HEK293 (cell line): ENCODE results near the gene CPLX3.

Experiments
- CTCF ChIA-PET: fragments of 350-600 bp; formaldehyde crosslinking; extraction: SDS; loops from one replicate; lab custom pipeline; 2021; ENCODE audit warnings: antibody characterized with exemption; lab: Yijun Ruan, JAX
- POLR2A ChIA-PET: fragments of 300-600 bp; formaldehyde crosslinking; extraction: SDS; loops from one replicate; lab custom pipeline; 2020; ENCODE audit warnings: antibody characterized with exemption, inconsistent platforms; lab: Yijun Ruan, JAX
- H3K27ac ChIP-seq: fragments of 200-500 bp; sonication (Bioruptor generic); 2 replicates; pipeline ENCODE4 v1.5.1; 2014; ENCODE audit warnings: low read depth, low read length, control low read depth, inconsistent platforms; ENCODE audit errors: extremely low read depth
- H3K36me3 ChIP-seq, 2 experiments: fragments of 200-500 bp in 1 of 2; sonication (Bioruptor generic) in 1 of 2; 1 replicate in 1 of 2; 2 replicates in 1 of 2; pipeline ENCODE4 v1.5.1; 2014 to 2017; ENCODE audit warnings: inconsistent platforms in 2 of 2, low read length in 2 of 2; ENCODE audit not compliant: control insufficient read depth in 2 of 2, insufficient read depth in 1 of 2
- H3K4me1 ChIP-seq: fragments of 200-500 bp; sonication (Bioruptor generic); 2 replicates; pipeline ENCODE4 v1.5.1; 2014; ENCODE audit warnings: mild to moderate bottlenecking, low read length, inconsistent platforms; ENCODE audit not compliant: control insufficient read depth, insufficient read depth
- H3K4me3 ChIP-seq: 2 replicates; pipeline ENCODE4 v1.5.1; 2011; ENCODE audit warnings: low read depth, mild to moderate bottlenecking, control low read depth, low read length, moderate library complexity
- H3K9me3 ChIP-seq: fragments of 200-500 bp; sonication (Bioruptor generic); 2 replicates; pipeline ENCODE4 v1.5.1; 2014; ENCODE audit warnings: low read depth, low read length, inconsistent platforms; ENCODE audit not compliant: control insufficient read depth, insufficient read depth
- EGR2 ChIP-seq: fragments of 450-650 bp; formaldehyde crosslinking; IDR thresholded peaks from 2 replicates; pipeline ENCODE4 v1.5.1; 2016; ENCODE audit warnings: low read depth, missing biosample characterization, missing genetic modification characterization
- GLIS1 ChIP-seq: fragments of 450-650 bp; formaldehyde crosslinking; IDR thresholded peaks from 2 replicates; pipeline ENCODE4 v1.5.1; 2016; ENCODE audit warnings: missing biosample characterization, missing genetic modification characterization
- GLIS2 ChIP-seq: fragments of 450-650 bp; formaldehyde crosslinking; IDR thresholded peaks from 2 replicates; pipeline ENCODE4 v1.5.1; 2016; ENCODE audit warnings: missing biosample characterization, missing genetic modification characterization
- IKZF3 ChIP-seq: fragments of 450-650 bp; IDR thresholded peaks from 2 replicates; pipeline ENCODE4 v1.5.0; 2018; ENCODE audit warnings: missing biosample characterization, mild to moderate bottlenecking, missing genetic modification characterization, moderate library complexity
- KLF7 ChIP-seq: fragments of 450-650 bp; formaldehyde crosslinking; IDR thresholded peaks from 2 replicates; pipeline ENCODE4 v1.5.1; 2016; ENCODE audit warnings: missing biosample characterization, missing genetic modification characterization, borderline replicate concordance
- PRDM1 ChIP-seq: fragments of 450-650 bp; formaldehyde crosslinking; IDR thresholded peaks from 2 replicates; pipeline ENCODE4; 2016; ENCODE audit warnings: missing biosample characterization, missing genetic modification characterization
- ZBTB48 ChIP-seq: fragments of 450-650 bp; formaldehyde crosslinking; IDR thresholded peaks from 2 replicates; pipeline ENCODE4 v1.5.1; 2016; ENCODE audit warnings: missing biosample characterization, missing genetic modification characterization
- ZIC2 ChIP-seq: fragments of 450-650 bp; formaldehyde crosslinking; IDR thresholded peaks from 2 replicates; pipeline ENCODE4 v1.5.1; 2016; ENCODE audit warnings: missing biosample characterization, missing genetic modification characterization
- ZNF132 ChIP-seq: fragments of 450-650 bp; formaldehyde crosslinking; IDR thresholded peaks from 2 replicates; pipeline ENCODE4 v1.5.1; 2017; ENCODE audit warnings: missing biosample characterization, missing genetic modification characterization, borderline replicate concordance
- ZNF221 ChIP-seq: fragments of 450-650 bp; formaldehyde crosslinking; IDR thresholded peaks from 2 replicates; pipeline ENCODE4 v1.5.1; 2017; ENCODE audit warnings: missing biosample characterization, missing genetic modification characterization, borderline replicate concordance
- ZNF266 ChIP-seq: fragments of 450-650 bp; formaldehyde crosslinking; IDR thresholded peaks from 2 replicates; pipeline ENCODE4 v1.5.1; 2016; ENCODE audit warnings: missing biosample characterization, missing genetic modification characterization, low read depth
- ZNF549 ChIP-seq: fragments of 450-650 bp; IDR thresholded peaks from 2 replicates; pipeline ENCODE4 v1.5.1; 2018; ENCODE audit warnings: missing biosample characterization, missing genetic modification characterization, mild to moderate bottlenecking, inconsistent platforms, moderate library complexity
- ZNF623 ChIP-seq: fragments of 450-650 bp; formaldehyde crosslinking; IDR thresholded peaks from 2 replicates; pipeline ENCODE4 v1.5.1; 2016; ENCODE audit warnings: missing biosample characterization, missing genetic modification characterization
- ZNF660 ChIP-seq: fragments of 450-650 bp; IDR thresholded peaks from 2 replicates; pipeline ENCODE4 v1.5.1; 2018; ENCODE audit warnings: missing biosample characterization, mild to moderate bottlenecking, missing genetic modification characterization
- ZNF785 ChIP-seq: fragments of 450-650 bp; formaldehyde crosslinking; IDR thresholded peaks from 2 replicates; pipeline ENCODE4 v1.5.1; 2016; ENCODE audit warnings: missing biosample characterization, missing genetic modification characterization
- TF ChIP-seq, protein P1 (sequence below): fragments of 450-650 bp; formaldehyde crosslinking; IDR thresholded peaks from 2 replicates; pipeline ENCODE4 v1.5.1; 2017; ENCODE audit warnings: missing biosample characterization, missing genetic modification characterization
- TF ChIP-seq, protein P2 (sequence below): fragments of 450-650 bp; IDR thresholded peaks from 2 replicates; pipeline ENCODE4 v1.5.1; 2018; ENCODE audit warnings: missing biosample characterization, missing genetic modification characterization
- TF ChIP-seq, protein P3 (sequence below): fragments of 450-650 bp; formaldehyde crosslinking; IDR thresholded peaks from 2 replicates; pipeline ENCODE4 v1.5.1; 2016; ENCODE audit warnings: missing biosample characterization, missing genetic modification characterization
- TF ChIP-seq, protein P4 (sequence below): fragments of 450-650 bp; formaldehyde crosslinking; IDR thresholded peaks from 2 replicates; pipeline ENCODE4 v1.5.1; 2016; ENCODE audit warnings: missing biosample characterization, missing genetic modification characterization
- TF ChIP-seq, protein P5 (sequence below): fragments of 450-650 bp; formaldehyde crosslinking; conservative IDR thresholded peaks from 2 replicates; pipeline ENCODE4 v1.5.1; 2016; ENCODE audit warnings: low read depth, missing biosample characterization, missing genetic modification characterization

CPLX3 gene

DNA sequence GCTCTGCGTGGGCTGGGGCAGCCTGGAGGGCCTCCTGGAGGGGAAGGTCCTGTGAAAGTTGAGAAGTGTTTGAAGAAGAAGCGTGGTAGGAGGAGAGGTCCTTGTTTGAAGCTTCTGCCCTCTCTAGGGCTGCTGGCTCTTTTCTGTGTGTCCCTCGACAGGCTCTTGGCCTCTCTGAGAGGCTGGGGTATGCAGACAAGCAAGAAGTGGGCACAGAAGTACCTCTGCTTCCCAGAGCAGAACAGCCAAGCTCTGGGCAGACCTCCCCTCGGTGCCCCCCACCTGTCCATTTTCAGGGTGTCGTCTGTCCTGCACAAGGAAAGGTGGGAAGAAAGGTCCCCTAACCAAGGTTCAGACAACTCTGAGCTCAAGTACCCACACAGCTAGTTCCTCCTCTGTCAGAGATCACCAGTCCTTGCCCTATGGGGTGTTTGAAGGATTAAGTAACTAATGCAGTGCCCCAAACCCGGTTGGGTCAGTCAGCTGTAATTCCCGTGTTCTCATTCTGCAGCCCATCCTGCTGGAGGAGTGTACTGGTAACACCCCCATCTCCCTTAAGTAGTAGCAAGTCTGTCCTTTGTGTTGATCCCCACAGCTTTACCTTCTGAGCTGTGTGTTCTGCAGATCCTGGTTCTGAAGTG, 38.3 kb upstream of the CPLX3 start:
- POLR2A ChIA-PET, result interaction anchor here (0.5 to 1.4 kb wide), 6 partner anchors 9 to 248 kb away, joined by 3 to 4 read pairs (median 3); partner anchors contain the start of gene MPI
- H3K27ac ChIP-seq, result peak overlapping the region; percentile 35; the same call in 1 of the 2 replicates
- H3K4me3 ChIP-seq, result no peak overlapping the region
- peaks cover 0 to 30% of the 10 kb centered on the region in 2 experiments; a peak in 1 of 3 replicates for H3K36me3 ChIP-seq
- TF ChIP-seq ZBTB48 (tag by site-specific recombination) (peak; percentile 4; the same call in 1 of the 2 replicates), ZNF660 (0 out of 2 replicates have a peak, but pooled peaks have one; percentile 5), GLIS2 (tag by site-specific recombination) (peak; percentile 63), GLIS1 (tag by site-specific recombination) (0 out of 2 replicates have a peak, but pooled peaks have one; percentile 1), EGR2 (tag by site-specific recombination) (peak; percentile 82), ZNF549 (tag by site-specific recombination) (no peak), ZNF785 (tag by site-specific recombination) (no peak), ZIC2 (tag by site-specific recombination) (peak; percentile 89; the same call in 1 of the 2 replicates), ZNF623 (tag by site-specific recombination) (no peak), PRDM1 (tag by site-specific recombination) (0 out of 2 replicates have a peak, but pooled peaks have one; percentile 28)
- TF ChIP-seq, protein P1, sequence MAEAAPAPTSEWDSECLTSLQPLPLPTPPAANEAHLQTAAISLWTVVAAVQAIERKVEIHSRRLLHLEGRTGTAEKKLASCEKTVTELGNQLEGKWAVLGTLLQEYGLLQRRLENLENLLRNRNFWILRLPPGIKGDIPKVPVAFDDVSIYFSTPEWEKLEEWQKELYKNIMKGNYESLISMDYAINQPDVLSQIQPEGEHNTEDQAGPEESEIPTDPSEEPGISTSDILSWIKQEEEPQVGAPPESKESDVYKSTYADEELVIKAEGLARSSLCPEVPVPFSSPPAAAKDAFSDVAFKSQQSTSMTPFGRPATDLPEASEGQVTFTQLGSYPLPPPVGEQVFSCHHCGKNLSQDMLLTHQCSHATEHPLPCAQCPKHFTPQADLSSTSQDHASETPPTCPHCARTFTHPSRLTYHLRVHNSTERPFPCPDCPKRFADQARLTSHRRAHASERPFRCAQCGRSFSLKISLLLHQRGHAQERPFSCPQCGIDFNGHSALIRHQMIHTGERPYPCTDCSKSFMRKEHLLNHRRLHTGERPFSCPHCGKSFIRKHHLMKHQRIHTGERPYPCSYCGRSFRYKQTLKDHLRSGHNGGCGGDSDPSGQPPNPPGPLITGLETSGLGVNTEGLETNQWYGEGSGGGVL (tag by site-specific recombination), result peak; percentile 50
- TF ChIP-seq, protein P2, sequence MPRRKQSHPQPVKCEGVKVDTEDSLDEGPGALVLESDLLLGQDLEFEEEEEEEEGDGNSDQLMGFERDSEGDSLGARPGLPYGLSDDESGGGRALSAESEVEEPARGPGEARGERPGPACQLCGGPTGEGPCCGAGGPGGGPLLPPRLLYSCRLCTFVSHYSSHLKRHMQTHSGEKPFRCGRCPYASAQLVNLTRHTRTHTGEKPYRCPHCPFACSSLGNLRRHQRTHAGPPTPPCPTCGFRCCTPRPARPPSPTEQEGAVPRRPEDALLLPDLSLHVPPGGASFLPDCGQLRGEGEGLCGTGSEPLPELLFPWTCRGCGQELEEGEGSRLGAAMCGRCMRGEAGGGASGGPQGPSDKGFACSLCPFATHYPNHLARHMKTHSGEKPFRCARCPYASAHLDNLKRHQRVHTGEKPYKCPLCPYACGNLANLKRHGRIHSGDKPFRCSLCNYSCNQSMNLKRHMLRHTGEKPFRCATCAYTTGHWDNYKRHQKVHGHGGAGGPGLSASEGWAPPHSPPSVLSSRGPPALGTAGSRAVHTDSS, result no peak
- TF ChIP-seq, protein P3, sequence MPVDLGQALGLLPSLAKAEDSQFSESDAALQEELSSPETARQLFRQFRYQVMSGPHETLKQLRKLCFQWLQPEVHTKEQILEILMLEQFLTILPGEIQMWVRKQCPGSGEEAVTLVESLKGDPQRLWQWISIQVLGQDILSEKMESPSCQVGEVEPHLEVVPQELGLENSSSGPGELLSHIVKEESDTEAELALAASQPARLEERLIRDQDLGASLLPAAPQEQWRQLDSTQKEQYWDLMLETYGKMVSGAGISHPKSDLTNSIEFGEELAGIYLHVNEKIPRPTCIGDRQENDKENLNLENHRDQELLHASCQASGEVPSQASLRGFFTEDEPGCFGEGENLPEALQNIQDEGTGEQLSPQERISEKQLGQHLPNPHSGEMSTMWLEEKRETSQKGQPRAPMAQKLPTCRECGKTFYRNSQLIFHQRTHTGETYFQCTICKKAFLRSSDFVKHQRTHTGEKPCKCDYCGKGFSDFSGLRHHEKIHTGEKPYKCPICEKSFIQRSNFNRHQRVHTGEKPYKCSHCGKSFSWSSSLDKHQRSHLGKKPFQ (tag by site-specific recombination), result 0 out of 2 replicates have a peak, but pooled peaks have one; percentile 35
- TF ChIP-seq, all 188 proteins: peak for 9
- H3K9me3 ChIP-seq, result no peaks in the 10 kb centered on the region
- H3K4me1 ChIP-seq, result peaks cover 62% of the 10 kb centered on the region
- CTCF ChIA-PET, result interaction anchor here (0.6 to 25.7 kb wide), 30 partner anchors 10 to 865 kb away, joined by 3 to 649 read pairs (median 4); partner anchors contain the start of genes CSK and ULK3

DNA sequence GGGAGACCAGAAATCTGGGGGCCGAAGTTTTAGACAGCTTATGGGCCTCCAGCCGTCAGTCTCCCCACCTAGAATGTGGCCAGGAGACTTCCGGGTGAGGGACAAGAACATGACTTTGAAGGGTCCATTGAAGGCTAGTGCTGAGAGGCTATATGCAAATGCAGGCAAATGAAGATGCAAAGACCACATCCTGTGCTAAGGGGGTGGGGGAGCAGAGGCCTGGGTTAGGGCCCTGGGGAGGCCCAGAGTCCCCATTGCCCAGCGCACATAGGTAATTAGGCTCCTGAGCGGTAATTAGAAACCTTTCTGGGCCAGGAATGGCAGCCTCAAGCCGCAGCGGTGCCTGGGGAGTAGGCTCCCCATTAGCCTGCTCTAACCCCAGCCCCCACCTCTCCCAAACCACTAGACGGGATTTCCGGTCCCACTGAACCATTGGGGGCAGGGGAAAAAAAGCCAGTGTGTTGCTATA, 37.7 kb upstream of the CPLX3 start:
- Histone ChIP-seq H3K27ac (peak overlapping the region; percentile 77), H3K4me3 (no peak overlapping the region), H3K36me3 (peaks cover 0 to 30% of the 10 kb centered on the region in 2 experiments; a peak in 1 of 3 replicates), H3K9me3 (no peaks in the 10 kb centered on the region), H3K4me1 (peaks cover 58% of the 10 kb centered on the region)
- POLR2A ChIA-PET, result interaction anchor here (1.3 kb wide), 1 partner anchor 101 kb away, joined by 4 read pairs; the partner anchor contains the start of gene MPI
- CTCF ChIA-PET, result interaction anchor here (0.6 to 25.7 kb wide), 16 partner anchors 10 to 541 kb away, joined by 3 to 649 read pairs (median 6); partner anchors contain the start of genes CSK and ULK3
- TF ChIP-seq IKZF3 (no peak), ZNF266 (no peak), ZNF132 (no peak), ZNF623 (tag by site-specific recombination) (no peak), ZNF221 (tag by site-specific recombination) (no peak), KLF7 (no peak)
- TF ChIP-seq, protein P4, sequence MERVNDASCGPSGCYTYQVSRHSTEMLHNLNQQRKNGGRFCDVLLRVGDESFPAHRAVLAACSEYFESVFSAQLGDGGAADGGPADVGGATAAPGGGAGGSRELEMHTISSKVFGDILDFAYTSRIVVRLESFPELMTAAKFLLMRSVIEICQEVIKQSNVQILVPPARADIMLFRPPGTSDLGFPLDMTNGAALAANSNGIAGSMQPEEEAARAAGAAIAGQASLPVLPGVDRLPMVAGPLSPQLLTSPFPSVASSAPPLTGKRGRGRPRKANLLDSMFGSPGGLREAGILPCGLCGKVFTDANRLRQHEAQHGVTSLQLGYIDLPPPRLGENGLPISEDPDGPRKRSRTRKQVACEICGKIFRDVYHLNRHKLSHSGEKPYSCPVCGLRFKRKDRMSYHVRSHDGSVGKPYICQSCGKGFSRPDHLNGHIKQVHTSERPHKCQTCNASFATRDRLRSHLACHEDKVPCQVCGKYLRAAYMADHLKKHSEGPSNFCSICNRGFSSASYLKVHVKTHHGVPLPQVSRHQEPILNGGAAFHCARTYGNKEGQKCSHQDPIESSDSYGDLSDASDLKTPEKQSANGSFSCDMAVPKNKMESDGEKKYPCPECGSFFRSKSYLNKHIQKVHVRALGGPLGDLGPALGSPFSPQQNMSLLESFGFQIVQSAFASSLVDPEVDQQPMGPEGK, result peak; percentile 27; the same call in 1 of the 2 replicates
- TF ChIP-seq, protein P5, sequence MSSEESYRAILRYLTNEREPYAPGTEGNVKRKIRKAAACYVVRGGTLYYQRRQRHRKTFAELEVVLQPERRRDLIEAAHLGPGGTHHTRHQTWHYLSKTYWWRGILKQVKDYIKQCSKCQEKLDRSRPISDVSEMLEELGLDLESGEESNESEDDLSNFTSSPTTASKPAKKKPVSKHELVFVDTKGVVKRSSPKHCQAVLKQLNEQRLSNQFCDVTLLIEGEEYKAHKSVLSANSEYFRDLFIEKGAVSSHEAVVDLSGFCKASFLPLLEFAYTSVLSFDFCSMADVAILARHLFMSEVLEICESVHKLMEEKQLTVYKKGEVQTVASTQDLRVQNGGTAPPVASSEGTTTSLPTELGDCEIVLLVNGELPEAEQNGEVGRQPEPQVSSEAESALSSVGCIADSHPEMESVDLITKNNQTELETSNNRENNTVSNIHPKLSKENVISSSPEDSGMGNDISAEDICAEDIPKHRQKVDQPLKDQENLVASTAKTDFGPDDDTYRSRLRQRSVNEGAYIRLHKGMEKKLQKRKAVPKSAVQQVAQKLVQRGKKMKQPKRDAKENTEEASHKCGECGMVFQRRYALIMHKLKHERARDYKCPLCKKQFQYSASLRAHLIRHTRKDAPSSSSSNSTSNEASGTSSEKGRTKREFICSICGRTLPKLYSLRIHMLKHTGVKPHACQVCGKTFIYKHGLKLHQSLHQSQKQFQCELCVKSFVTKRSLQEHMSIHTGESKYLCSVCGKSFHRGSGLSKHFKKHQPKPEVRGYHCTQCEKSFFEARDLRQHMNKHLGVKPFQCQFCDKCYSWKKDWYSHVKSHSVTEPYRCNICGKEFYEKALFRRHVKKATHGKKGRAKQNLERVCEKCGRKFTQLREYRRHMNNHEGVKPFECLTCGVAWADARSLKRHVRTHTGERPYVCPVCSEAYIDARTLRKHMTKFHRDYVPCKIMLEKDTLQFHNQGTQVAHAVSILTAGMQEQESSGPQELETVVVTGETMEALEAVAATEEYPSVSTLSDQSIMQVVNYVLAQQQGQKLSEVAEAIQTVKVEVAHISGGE (tag by site-specific recombination), result no peak
